ENCODE data around the gene REPIN1. TPM values are rescaled to one million over a fixed set of nuclear protein-coding genes. Genes with fewer than 3 reads are reported as not detected.
A peak's percentile ranks its signal among the peaks of the same experiment; 100 is the strongest.

The REPIN1 gene
- total and polyA plus RNA-seq, 10 donors: 47.9 to 126 (median 111) TPM

- DNase-seq: peak; percentile 20
- H3K27ac ChIP-seq: no peak overlapping the region
Observed at GRCh38 chr7:150389532-150389816, 20.9 kb downstream of the REPIN1 start.

GRCh38 chr7:150390205-150390604 lies 21.6 kb downstream of the REPIN1 start:
- Histone ChIP-seq H3K36me3 (peaks cover 0 to 26% (median 0%) of the 10 kb centered on the region in 6 donors), H3K4me3 (no peak overlapping the region), H3K4me1 (peaks cover 0 to 11% (median 0%) of the 10 kb centered on the region in 6 donors), H3K27me3 (replicated peaks in 1 of 7) (no peaks in the 10 kb centered on the region), H3K27ac (no peak overlapping the region), H3K9me3 (no peaks in the 10 kb centered on the region)
- DNase-seq: peak; percentile 56
- WGBS, 5 donors: 96 to 99% (median 96%) methylated on average over 7 of the region's 7 CpGs
- intact Hi-C loops (cut with DNase I; ENCODE audit: low total_unique reads): no loop called here
- TF ChIP-seq CTCF (IDR thresholded peaks at IDR 0.05 in 8 of 11, conservative IDR thresholded peaks at IDR 0.05 in 3 of 11) (no peak), POLR2A (IDR thresholded peaks at IDR 0.05) (no peak), POLR2AphosphoS5 (IDR thresholded peaks at IDR 0.05) (no peak)

More at GRCh38 chr7:150389532-150389816, 20.9 kb downstream of the REPIN1 start:
- TF ChIP-seq POLR2A (IDR thresholded peaks at IDR 0.05) (no peak), POLR2AphosphoS5 (IDR thresholded peaks at IDR 0.05) (no peak), CTCF (IDR thresholded peaks at IDR 0.05 in 8 of 11, conservative IDR thresholded peaks at IDR 0.05 in 3 of 11) (no peak)
- peaks cover 0 to 19% (median 2%) of the 10 kb centered on the region in 6 donors for H3K4me1 ChIP-seq
- H3K9me3 ChIP-seq: no peaks in the 10 kb centered on the region
- 74 to 84% (median 81%) methylated on average over 5 of the region's 5 CpGs for WGBS, 5 donors
- intact Hi-C loops (cut with DNase I; ENCODE audit: low total_unique reads): no loop called here
- no peaks in the 10 kb centered on the region for H3K27me3 ChIP-seq (replicated peaks in 1 of 7)
- H3K36me3 ChIP-seq: peaks cover 0 to 27% (median 0%) of the 10 kb centered on the region in 6 donors
- H3K4me3 ChIP-seq: no peak overlapping the region

GRCh38 chr7:150393325-150393724 lies 24.7 kb downstream of the REPIN1 start:
- Histone ChIP-seq H3K4me3 (no peak overlapping the region), H3K27ac (no peak overlapping the region), H3K36me3 (peaks cover 0 to 48% (median 17%) of the 10 kb centered on the region in 6 donors), H3K27me3 (replicated peaks in 1 of 7) (no peaks in the 10 kb centered on the region), H3K4me1 (peaks cover 0 to 11% (median 0%) of the 10 kb centered on the region in 6 donors), H3K9me3 (no peaks in the 10 kb centered on the region)
- DNase-seq: peak; percentile 6
- 89 to 98% (median 95%) methylated on average over 3 of the region's 3 CpGs for WGBS, 5 donors
- intact Hi-C loops (cut with DNase I; ENCODE audit: low total_unique reads): no loop called here
- TF ChIP-seq POLR2A (IDR thresholded peaks at IDR 0.05) (no peak), CTCF (IDR thresholded peaks at IDR 0.05 in 8 of 11, conservative IDR thresholded peaks at IDR 0.05 in 3 of 11) (no peak), POLR2AphosphoS5 (IDR thresholded peaks at IDR 0.05) (no peak)

- intact Hi-C loops (cut with DNase I; ENCODE audit: low total_unique reads): no loop called here
- H3K9me3 ChIP-seq: no peaks in the 10 kb centered on the region
- H3K4me1 ChIP-seq: peaks cover 0 to 6% (median 0%) of the 10 kb centered on the region in 6 donors
- H3K4me3 ChIP-seq: no peak overlapping the region
- no peaks in the 10 kb centered on the region for H3K27me3 ChIP-seq (replicated peaks in 1 of 7)
- H3K36me3 ChIP-seq: peaks cover 0 to 43% (median 20%) of the 10 kb centered on the region in 6 donors
- no peak overlapping the region for H3K27ac ChIP-seq
- TF ChIP-seq CTCF (IDR thresholded peaks at IDR 0.05 in 8 of 11, conservative IDR thresholded peaks at IDR 0.05 in 3 of 11): no peak
- no peak for TF ChIP-seq POLR2A (IDR thresholded peaks at IDR 0.05)
- TF ChIP-seq POLR2AphosphoS5 (IDR thresholded peaks at IDR 0.05): no peak
- 94 to 97% (median 95%) methylated on average over 16 to 20 of the region's 20 CpGs for WGBS, 5 donors
- no peak for DNase-seq
Observed at GRCh38 chr7:150396426-150396825, 27.8 kb downstream of the REPIN1 start.

Data from spleen (tissue), 11 donors.